SK-N-SH treated with all-trans-retinoic acid at 6 μM for 48 hours (cell line): ENCODE results near the gene TCF25.

Source experiments
- ATAC-seq: fragments of 200-7000 bp; cut with Tn5 transposase; 3 replicates; pipeline ENCODE4 v1.9.1; 2020; ENCODE audit warnings: mild to moderate bottlenecking, moderate library complexity
- BACH2 ChIP-seq: fragments of 250-450 bp; sonication (Bioruptor Pico); IDR thresholded peaks from 2 replicates; pipeline ENCODE4 v1.9.0; 2021; ENCODE audit warnings: mild to moderate bottlenecking, borderline replicate concordance
- CSDC2 ChIP-seq: fragments of 250-450 bp; sonication (Bioruptor Pico); IDR thresholded peaks from 2 replicates; pipeline ENCODE4 v1.5.0; 2020; ENCODE audit warnings: mild to moderate bottlenecking, moderate library complexity
- ESRRG ChIP-seq: fragments of 250-450 bp; sonication (Bioruptor Pico); IDR thresholded peaks from 2 replicates; pipeline ENCODE4 v1.6.1; 2021; ENCODE audit warnings: mild to moderate bottlenecking
- GLIS3 ChIP-seq: fragments of 250-450 bp; sonication (Bioruptor Pico); IDR thresholded peaks from 2 replicates; pipeline ENCODE4 v1.5.0; 2020; ENCODE audit warnings: mild to moderate bottlenecking, moderate library complexity
- ISL1 ChIP-seq: fragments of 250-450 bp; sonication (Bioruptor Pico); IDR thresholded peaks from 2 replicates; pipeline ENCODE4 v2.1.2; 2022; ENCODE audit warnings: mild to moderate bottlenecking, moderate library complexity
- OSR1 ChIP-seq: fragments of 250-450 bp; sonication (Bioruptor Pico); IDR thresholded peaks from 2 replicates; pipeline ENCODE4 v1.8.0; 2022; ENCODE audit warnings: moderate library complexity, mild to moderate bottlenecking, inconsistent platforms
- PPARA ChIP-seq: fragments of 250-450 bp; sonication (Bioruptor Pico); IDR thresholded peaks from 2 replicates; pipeline ENCODE4 v1.5.0; 2020; ENCODE audit warnings: mild to moderate bottlenecking, borderline replicate concordance
- RARB ChIP-seq: fragments of 250-450 bp; sonication (Bioruptor Pico); IDR thresholded peaks from 2 replicates; pipeline ENCODE4 v1.8.0; 2021; ENCODE audit warnings: mild to moderate bottlenecking, moderate library complexity
- SNAI2 ChIP-seq: fragments of 250-450 bp; sonication (Bioruptor Pico); IDR thresholded peaks from 2 replicates; pipeline ENCODE4 v1.5.0; 2020; ENCODE audit warnings: mild to moderate bottlenecking, moderate library complexity
- TCF4 ChIP-seq: fragments of 250-450 bp; sonication (Bioruptor Pico); IDR thresholded peaks from 2 replicates; pipeline ENCODE4 v1.8.0; 2021; ENCODE audit warnings: mild to moderate bottlenecking, moderate library complexity, borderline replicate concordance
- TOX ChIP-seq: fragments of 250-450 bp; sonication (Bioruptor Pico); IDR thresholded peaks from 2 replicates; pipeline ENCODE4 v1.8.0; 2021; ENCODE audit warnings: mild to moderate bottlenecking, moderate library complexity, borderline replicate concordance
- ZC3H10 ChIP-seq: fragments of 250-450 bp; sonication (Bioruptor Pico); IDR thresholded peaks from 2 replicates; pipeline ENCODE4 v1.5.1; 2021; ENCODE audit warnings: mild to moderate bottlenecking, moderate library complexity
- ZFP3 ChIP-seq: fragments of 250-450 bp; sonication (Bioruptor Pico); IDR thresholded peaks from 2 replicates; pipeline ENCODE4 v1.5.0; 2020; ENCODE audit warnings: mild to moderate bottlenecking, moderate library complexity
- ZFP30 ChIP-seq: fragments of 450-650 bp; formaldehyde crosslinking; IDR thresholded peaks from 2 replicates; pipeline ENCODE4 v1.5.0; 2022; ENCODE audit warnings: mild to moderate bottlenecking, moderate library complexity
- ZNF565 ChIP-seq: fragments of 450-650 bp; formaldehyde crosslinking; conservative IDR thresholded peaks from 2 replicates; pipeline ENCODE4 v1.5.0; 2020; ENCODE audit warnings: low read depth, mild to moderate bottlenecking, moderate library complexity
- ZNF70 ChIP-seq: fragments of 450-650 bp; formaldehyde crosslinking; IDR thresholded peaks from 2 replicates; pipeline ENCODE4 v1.5.0; 2020; ENCODE audit warnings: mild to moderate bottlenecking, moderate library complexity
- TF ChIP-seq, protein P1 (sequence below): fragments of 250-450 bp; sonication (Bioruptor Pico); IDR thresholded peaks from 2 replicates; pipeline ENCODE4 v1.5.0; 2020; ENCODE audit warnings: mild to moderate bottlenecking, moderate library complexity
- TF ChIP-seq, protein P2 (sequence below): fragments of 250-450 bp; sonication (Bioruptor Pico); IDR thresholded peaks from 2 replicates; pipeline ENCODE4 v1.5.1; 2021; ENCODE audit warnings: mild to moderate bottlenecking, moderate library complexity
- TF ChIP-seq, protein P3 (sequence below): fragments of 250-450 bp; sonication (Bioruptor Pico); IDR thresholded peaks from 2 replicates; pipeline ENCODE4 v1.8.0; 2020; ENCODE audit warnings: mild to moderate bottlenecking, moderate library complexity, borderline replicate concordance
- TF ChIP-seq, protein P4 (sequence below): fragments of 250-450 bp; sonication (Bioruptor Pico); IDR thresholded peaks from 2 replicates; pipeline ENCODE4 v1.5.1; 2020; ENCODE audit warnings: low read depth, mild to moderate bottlenecking, moderate library complexity

TCF25 gene

DNA sequence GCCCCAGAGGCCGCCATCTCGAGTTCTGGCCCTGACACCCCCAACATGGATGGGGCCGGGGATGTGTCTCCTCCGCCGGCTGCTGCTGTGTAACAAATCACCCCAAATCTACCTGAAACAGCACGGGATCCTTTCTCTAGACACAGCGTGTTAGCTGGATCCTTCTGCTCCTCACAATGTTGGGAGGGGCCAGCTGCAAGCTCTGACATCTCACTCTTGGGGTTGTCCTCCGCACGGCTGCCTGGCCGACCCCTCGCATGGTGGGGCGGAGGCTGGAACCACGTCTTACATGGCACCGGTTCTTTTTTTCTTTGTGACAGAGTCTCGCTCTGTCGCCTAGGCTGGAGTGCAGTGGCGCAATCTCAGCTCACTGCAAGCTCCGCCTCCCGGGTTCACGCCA is 63.6 kb downstream of the TCF25 start:
- TF ChIP-seq, protein P1, sequence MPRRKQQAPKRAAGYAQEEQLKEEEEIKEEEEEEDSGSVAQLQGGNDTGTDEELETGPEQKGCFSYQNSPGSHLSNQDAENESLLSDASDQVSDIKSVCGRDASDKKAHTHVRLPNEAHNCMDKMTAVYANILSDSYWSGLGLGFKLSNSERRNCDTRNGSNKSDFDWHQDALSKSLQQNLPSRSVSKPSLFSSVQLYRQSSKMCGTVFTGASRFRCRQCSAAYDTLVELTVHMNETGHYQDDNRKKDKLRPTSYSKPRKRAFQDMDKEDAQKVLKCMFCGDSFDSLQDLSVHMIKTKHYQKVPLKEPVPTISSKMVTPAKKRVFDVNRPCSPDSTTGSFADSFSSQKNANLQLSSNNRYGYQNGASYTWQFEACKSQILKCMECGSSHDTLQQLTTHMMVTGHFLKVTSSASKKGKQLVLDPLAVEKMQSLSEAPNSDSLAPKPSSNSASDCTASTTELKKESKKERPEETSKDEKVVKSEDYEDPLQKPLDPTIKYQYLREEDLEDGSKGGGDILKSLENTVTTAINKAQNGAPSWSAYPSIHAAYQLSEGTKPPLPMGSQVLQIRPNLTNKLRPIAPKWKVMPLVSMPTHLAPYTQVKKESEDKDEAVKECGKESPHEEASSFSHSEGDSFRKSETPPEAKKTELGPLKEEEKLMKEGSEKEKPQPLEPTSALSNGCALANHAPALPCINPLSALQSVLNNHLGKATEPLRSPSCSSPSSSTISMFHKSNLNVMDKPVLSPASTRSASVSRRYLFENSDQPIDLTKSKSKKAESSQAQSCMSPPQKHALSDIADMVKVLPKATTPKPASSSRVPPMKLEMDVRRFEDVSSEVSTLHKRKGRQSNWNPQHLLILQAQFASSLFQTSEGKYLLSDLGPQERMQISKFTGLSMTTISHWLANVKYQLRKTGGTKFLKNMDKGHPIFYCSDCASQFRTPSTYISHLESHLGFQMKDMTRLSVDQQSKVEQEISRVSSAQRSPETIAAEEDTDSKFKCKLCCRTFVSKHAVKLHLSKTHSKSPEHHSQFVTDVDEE (CRISPR knock-in tag) = no peak
- no peak for TF ChIP-seq ZFP30 (CRISPR knock-in tag)
- TF ChIP-seq, protein P2, sequence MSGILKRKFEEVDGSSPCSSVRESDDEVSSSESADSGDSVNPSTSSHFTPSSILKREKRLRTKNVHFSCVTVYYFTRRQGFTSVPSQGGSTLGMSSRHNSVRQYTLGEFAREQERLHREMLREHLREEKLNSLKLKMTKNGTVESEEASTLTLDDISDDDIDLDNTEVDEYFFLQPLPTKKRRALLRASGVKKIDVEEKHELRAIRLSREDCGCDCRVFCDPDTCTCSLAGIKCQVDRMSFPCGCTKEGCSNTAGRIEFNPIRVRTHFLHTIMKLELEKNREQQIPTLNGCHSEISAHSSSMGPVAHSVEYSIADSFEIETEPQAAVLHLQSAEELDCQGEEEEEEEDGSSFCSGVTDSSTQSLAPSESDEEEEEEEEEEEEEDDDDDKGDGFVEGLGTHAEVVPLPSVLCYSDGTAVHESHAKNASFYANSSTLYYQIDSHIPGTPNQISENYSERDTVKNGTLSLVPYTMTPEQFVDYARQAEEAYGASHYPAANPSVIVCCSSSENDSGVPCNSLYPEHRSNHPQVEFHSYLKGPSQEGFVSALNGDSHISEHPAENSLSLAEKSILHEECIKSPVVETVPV (CRISPR knock-in tag) = no peak
- TF ChIP-seq TCF4 (CRISPR knock-in tag) = no peak
- TF ChIP-seq CSDC2 (CRISPR knock-in tag) = no peak
- TF ChIP-seq ESRRG (CRISPR knock-in tag) = no peak
- TF ChIP-seq OSR1 (CRISPR knock-in tag) = no peak
- TF ChIP-seq, protein P3, sequence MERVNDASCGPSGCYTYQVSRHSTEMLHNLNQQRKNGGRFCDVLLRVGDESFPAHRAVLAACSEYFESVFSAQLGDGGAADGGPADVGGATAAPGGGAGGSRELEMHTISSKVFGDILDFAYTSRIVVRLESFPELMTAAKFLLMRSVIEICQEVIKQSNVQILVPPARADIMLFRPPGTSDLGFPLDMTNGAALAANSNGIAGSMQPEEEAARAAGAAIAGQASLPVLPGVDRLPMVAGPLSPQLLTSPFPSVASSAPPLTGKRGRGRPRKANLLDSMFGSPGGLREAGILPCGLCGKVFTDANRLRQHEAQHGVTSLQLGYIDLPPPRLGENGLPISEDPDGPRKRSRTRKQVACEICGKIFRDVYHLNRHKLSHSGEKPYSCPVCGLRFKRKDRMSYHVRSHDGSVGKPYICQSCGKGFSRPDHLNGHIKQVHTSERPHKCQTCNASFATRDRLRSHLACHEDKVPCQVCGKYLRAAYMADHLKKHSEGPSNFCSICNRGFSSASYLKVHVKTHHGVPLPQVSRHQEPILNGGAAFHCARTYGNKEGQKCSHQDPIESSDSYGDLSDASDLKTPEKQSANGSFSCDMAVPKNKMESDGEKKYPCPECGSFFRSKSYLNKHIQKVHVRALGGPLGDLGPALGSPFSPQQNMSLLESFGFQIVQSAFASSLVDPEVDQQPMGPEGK (CRISPR knock-in tag) = no peak
- TF ChIP-seq, protein P4, sequence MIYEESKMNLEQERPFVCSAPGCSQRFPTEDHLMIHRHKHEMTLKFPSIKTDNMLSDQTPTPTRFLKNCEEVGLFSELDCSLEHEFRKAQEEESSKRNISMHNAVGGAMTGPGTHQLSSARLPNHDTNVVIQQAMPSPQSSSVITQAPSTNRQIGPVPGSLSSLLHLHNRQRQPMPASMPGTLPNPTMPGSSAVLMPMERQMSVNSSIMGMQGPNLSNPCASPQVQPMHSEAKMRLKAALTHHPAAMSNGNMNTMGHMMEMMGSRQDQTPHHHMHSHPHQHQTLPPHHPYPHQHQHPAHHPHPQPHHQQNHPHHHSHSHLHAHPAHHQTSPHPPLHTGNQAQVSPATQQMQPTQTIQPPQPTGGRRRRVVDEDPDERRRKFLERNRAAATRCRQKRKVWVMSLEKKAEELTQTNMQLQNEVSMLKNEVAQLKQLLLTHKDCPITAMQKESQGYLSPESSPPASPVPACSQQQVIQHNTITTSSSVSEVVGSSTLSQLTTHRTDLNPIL (CRISPR knock-in tag) = no peak
- no peak for TF ChIP-seq BACH2 (CRISPR knock-in tag)
- no peak for TF ChIP-seq ZFP3
- TF ChIP-seq GLIS3 (CRISPR knock-in tag) = no peak
- no peak for TF ChIP-seq ZNF70 (CRISPR knock-in tag)
- no peak for TF ChIP-seq ZNF565 (CRISPR knock-in tag)
- TF ChIP-seq ZC3H10 (CRISPR knock-in tag) = no peak
- TF ChIP-seq ISL1 = no peak
- TF ChIP-seq TOX (CRISPR knock-in tag) = no peak
- no peak for TF ChIP-seq SNAI2 (CRISPR knock-in tag)
- peak; percentile 4; the same call in 1 of the 3 replicates for ATAC-seq

DNA sequence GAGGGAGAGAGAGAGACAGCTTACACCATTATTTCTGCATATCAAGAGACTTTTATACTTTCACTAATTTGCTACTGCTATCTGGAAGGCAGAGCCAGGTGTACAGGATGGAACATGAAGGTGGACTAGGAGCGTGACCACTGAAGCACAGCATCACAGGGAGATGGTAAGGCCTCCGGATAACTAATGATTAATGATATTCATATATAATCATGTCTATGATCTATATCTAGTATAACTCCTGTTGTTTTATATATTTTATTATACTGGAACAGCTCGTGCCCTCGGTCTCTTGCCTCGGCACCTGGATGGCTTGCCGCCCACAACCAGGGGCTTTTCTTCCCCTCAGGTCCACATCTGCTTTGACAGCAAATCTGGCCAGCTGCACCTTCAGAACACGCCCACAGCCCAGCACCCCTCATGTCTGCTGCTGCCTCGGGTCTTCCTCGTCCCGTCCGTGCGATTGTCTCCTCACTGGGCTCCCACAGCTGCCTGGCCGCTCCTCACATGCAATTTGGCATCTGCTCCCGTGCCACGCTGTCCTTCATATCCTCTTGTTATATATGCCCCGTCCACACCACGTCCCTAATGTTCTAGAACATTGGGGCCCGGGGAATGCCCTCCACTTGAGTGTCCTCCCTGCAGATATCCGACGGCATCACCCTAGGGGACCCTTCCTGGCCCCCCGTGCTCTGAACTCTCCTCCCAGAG is 64.9 kb downstream of the TCF25 start:
- TF ChIP-seq GLIS3 (CRISPR knock-in tag) = no peak
- peak; percentile 11 for ATAC-seq

DNA sequence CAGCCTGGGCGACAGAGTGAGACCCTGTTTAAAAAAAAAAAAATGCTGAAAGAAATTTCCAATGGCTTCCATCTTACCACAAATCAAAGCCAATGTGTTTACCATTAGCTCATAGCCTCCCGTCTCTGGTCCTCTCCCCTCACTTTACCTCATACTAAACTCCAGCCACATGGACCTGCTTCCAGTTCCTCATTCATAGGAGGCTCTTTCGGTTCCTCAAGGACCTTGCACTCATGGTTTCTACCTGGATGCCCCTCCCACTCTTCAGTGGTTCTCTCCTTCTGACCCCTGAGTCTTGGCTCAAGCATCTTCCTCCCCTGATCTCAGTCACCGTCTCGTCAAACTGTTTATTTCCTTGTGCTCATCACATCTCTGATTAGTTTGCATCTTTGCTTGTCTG is 71.4 kb downstream of the TCF25 start:
- TF ChIP-seq, protein P2 (CRISPR knock-in tag) = no peak
- TF ChIP-seq SNAI2 (CRISPR knock-in tag) (no peak), ESRRG (CRISPR knock-in tag) (no peak), RARB (CRISPR knock-in tag) (no peak), ISL1 (no peak), TOX (CRISPR knock-in tag) (no peak), PPARA (CRISPR knock-in tag) (no peak)
- TF ChIP-seq, protein P1 (CRISPR knock-in tag) = no peak
- TF ChIP-seq, all 23 proteins: peak for 0
- ATAC-seq = no peak
